Vagina (tissue), 2 donors: Measurements from ENCODE around the gene EPB42. TPM values are rescaled to one million over a fixed set of nuclear protein-coding genes. Genes with fewer than 3 reads are reported as not detected.

Experiments
- DNase-seq, 2 donors: peaks; one replicate each; pipeline ENCODE4 v3.0.0-alpha.2; 2017; ENCODE audit errors: extremely low spot score in 2 of 2
- H3K27ac ChIP-seq: fragments of 200-600 bp; sonication (generic); one replicate; pipeline ENCODE4 v1.5.1; 2019
- H3K27me3 ChIP-seq: fragments of 200-600 bp; sonication (generic); one replicate; pipeline ENCODE4 v1.5.1; 2019
- H3K36me3 ChIP-seq, 2 donors: fragments of 200-600 bp; sonication (generic); one replicate each; pipeline ENCODE4 v1.5.1; 2017 to 2019
- H3K4me1 ChIP-seq: fragments of 200-600 bp; sonication (generic); one replicate; pipeline ENCODE4 v1.5.1; 2019
- H3K4me3 ChIP-seq, 2 donors: fragments of 200-600 bp; sonication (generic); 1 replicate in 1 of 2; 2 replicates in 1 of 2; pipeline ENCODE4 v1.5.1; 2016 to 2019
- H3K9me3 ChIP-seq: fragments of 200-600 bp; sonication (generic); one replicate; pipeline ENCODE4 v1.5.1; 2019
- CTCF ChIP-seq, 3 experiments: fragments of 450-650 bp in 2 of 3; fragments of 200-600 bp in 1 of 3; sonication (generic) in 1 of 3; IDR thresholded peaks; one replicate each; pipeline ENCODE4 v1.5.1; 2017 to 2019; ENCODE audit warnings: antibody characterized with exemption in 3 of 3, mild to moderate bottlenecking in 2 of 3, moderate library complexity in 2 of 3
- POLR2A ChIP-seq, 2 donors: fragments of 450-650 bp; IDR thresholded peaks; one replicate each; pipeline ENCODE4 v1.6.1; 2017; ENCODE audit warnings: antibody characterized with exemption in 2 of 2, mild to moderate bottlenecking in 2 of 2, moderate library complexity in 2 of 2
- POLR2AphosphoS5 ChIP-seq, 2 donors: sonication (generic); formaldehyde crosslinking; IDR thresholded peaks; one replicate each; pipeline ENCODE4 v1.9.0; 2017; ENCODE audit warnings: antibody characterized with exemption in 2 of 2, mild to moderate bottlenecking in 2 of 2, low read depth in 1 of 2; ENCODE audit not compliant: insufficient read depth in 1 of 2
- intact Hi-C: fragments of 100-400 bp; cut with DNase I; formaldehyde crosslinking; loops from one replicate; pipeline ENCODE4 v1.15.1; 2023
- total RNA-seq: library from RNA; depleted of rRNA; stranded (reverse); fragments of >200 nt; gene quantifications from one replicate; pipeline ENCODE4 v1.2.3, GENCODE V29; 2016

EPB42 gene
- total RNA-seq, 1 donor from 2014 or later: not detected

GRCh38 chr15:43218908-43219706 lies 1.7 kb downstream of the EPB42 start:
- no peak for TF ChIP-seq POLR2AphosphoS5 (IDR thresholded peaks at IDR 0.05; ENCODE audit: insufficient read depth in 1 of 2, low read depth in 1 of 2)
- TF ChIP-seq POLR2A (IDR thresholded peaks at IDR 0.05): no peak
- no peak for TF ChIP-seq CTCF (IDR thresholded peaks at IDR 0.05)
- no peak for DNase-seq
- Histone ChIP-seq H3K4me3 (no peak overlapping the region), H3K4me1 (no peaks in the 10 kb centered on the region), H3K27ac (no peak overlapping the region), H3K36me3 (no peaks in the 10 kb centered on the region), H3K9me3 (no peaks in the 10 kb centered on the region), H3K27me3 (no peaks in the 10 kb centered on the region)
- intact Hi-C loops: no loop called here

- DNase-seq: peak in 1 of 2 donors; percentile 65
- H3K4me1 ChIP-seq: no peaks in the 10 kb centered on the region
- H3K36me3 ChIP-seq: no peaks in the 10 kb centered on the region
- no peaks in the 10 kb centered on the region for H3K9me3 ChIP-seq
- H3K4me3 ChIP-seq: no peak overlapping the region
- no peak for TF ChIP-seq CTCF (IDR thresholded peaks at IDR 0.05)
- TF ChIP-seq POLR2AphosphoS5 (IDR thresholded peaks at IDR 0.05; ENCODE audit: insufficient read depth in 1 of 2, low read depth in 1 of 2): no peak
- TF ChIP-seq POLR2A (IDR thresholded peaks at IDR 0.05): no peak
- no peaks in the 10 kb centered on the region for H3K27me3 ChIP-seq
- H3K27ac ChIP-seq: no peak overlapping the region
- intact Hi-C loops: no loop called here
Measured at GRCh38 chr15:43215961-43216360, 4.9 kb downstream of the EPB42 start.

- DNase-seq: peak in 1 of 2 donors; percentile 56
- Histone ChIP-seq H3K4me1 (no peaks in the 10 kb centered on the region), H3K27ac (no peak overlapping the region), H3K4me3 (no peak overlapping the region), H3K9me3 (no peaks in the 10 kb centered on the region), H3K27me3 (no peaks in the 10 kb centered on the region), H3K36me3 (no peaks in the 10 kb centered on the region)
- TF ChIP-seq POLR2A (IDR thresholded peaks at IDR 0.05) (no peak), POLR2AphosphoS5 (IDR thresholded peaks at IDR 0.05; ENCODE audit: insufficient read depth in 1 of 2, low read depth in 1 of 2) (no peak), CTCF (IDR thresholded peaks at IDR 0.05) (no peak)
- intact Hi-C loops: no loop called here
Measured at GRCh38 chr15:43214592-43215295, 6.1 kb downstream of the EPB42 start.

- no peak overlapping the region for H3K4me3 ChIP-seq
- no peak for DNase-seq
- H3K4me1 ChIP-seq: no peaks in the 10 kb centered on the region
- no peaks in the 10 kb centered on the region for H3K36me3 ChIP-seq
- H3K9me3 ChIP-seq: no peaks in the 10 kb centered on the region
- intact Hi-C loops: no loop called here
- TF ChIP-seq CTCF (IDR thresholded peaks at IDR 0.05) (no peak), POLR2AphosphoS5 (IDR thresholded peaks at IDR 0.05; ENCODE audit: insufficient read depth in 1 of 2, low read depth in 1 of 2) (no peak), POLR2A (IDR thresholded peaks at IDR 0.05) (no peak)
- no peaks in the 10 kb centered on the region for H3K27me3 ChIP-seq
- no peak overlapping the region for H3K27ac ChIP-seq
Measured at GRCh38 chr15:43214169-43214568, 6.6 kb downstream of the EPB42 start.

- intact Hi-C loops: no loop called here
- Histone ChIP-seq H3K4me3 (no peak overlapping the region), H3K9me3 (no peaks in the 10 kb centered on the region), H3K4me1 (no peaks in the 10 kb centered on the region), H3K27me3 (no peaks in the 10 kb centered on the region), H3K27ac (no peak overlapping the region), H3K36me3 (no peaks in the 10 kb centered on the region)
- no peak for TF ChIP-seq POLR2AphosphoS5 (IDR thresholded peaks at IDR 0.05; ENCODE audit: insufficient read depth in 1 of 2, low read depth in 1 of 2)
- no peak for TF ChIP-seq POLR2A (IDR thresholded peaks at IDR 0.05)
- no peak for TF ChIP-seq CTCF (IDR thresholded peaks at IDR 0.05)
- DNase-seq: no peak
Measured at GRCh38 chr15:43213466-43213865, 7.4 kb downstream of the EPB42 start.
